Forelimb muscle (tissue), 1 donor: Measurements from ENCODE around the gene GRAMD2B. TPM values are rescaled to one million over a fixed set of nuclear protein-coding genes. Genes with fewer than 3 reads are reported as not detected.
"Not testable (repeated sequence)": the region's sequence is repeated elsewhere in the genome, so short reads cannot be mapped to it uniquely, and the experiment has no call there.

Source experiments
- DNase-seq: peaks from one replicate; pipeline ENCODE4 v3.0.0-alpha.2; 2013; ENCODE audit warnings: low read depth
- polyA plus RNA-seq: library from polyadenylated mRNA; unstranded; fragments of 120-200 nt; gene quantifications from one replicate; pipeline ENCODE4 v1.2.1, GENCODE V29; 2013; ENCODE audit not compliant: insufficient read length

Gene GRAMD2B
- polyA plus RNA-seq, 1 donor, result 9.4 TPM

- no peak for DNase-seq
Observed at GRCh38 chr5:126450346-126450745, 27.1 kb downstream of the GRAMD2B start.

GRCh38 chr5:126450907-126451306 is 27.7 kb downstream of the GRAMD2B start:
- DNase-seq, result no peak

- no peak for DNase-seq
Observed at GRCh38 chr5:126452477-126452876, 29.3 kb downstream of the GRAMD2B start.

- no peak for DNase-seq
Observed at GRCh38 chr5:126454081-126454480, 30.9 kb downstream of the GRAMD2B start.

DNA sequence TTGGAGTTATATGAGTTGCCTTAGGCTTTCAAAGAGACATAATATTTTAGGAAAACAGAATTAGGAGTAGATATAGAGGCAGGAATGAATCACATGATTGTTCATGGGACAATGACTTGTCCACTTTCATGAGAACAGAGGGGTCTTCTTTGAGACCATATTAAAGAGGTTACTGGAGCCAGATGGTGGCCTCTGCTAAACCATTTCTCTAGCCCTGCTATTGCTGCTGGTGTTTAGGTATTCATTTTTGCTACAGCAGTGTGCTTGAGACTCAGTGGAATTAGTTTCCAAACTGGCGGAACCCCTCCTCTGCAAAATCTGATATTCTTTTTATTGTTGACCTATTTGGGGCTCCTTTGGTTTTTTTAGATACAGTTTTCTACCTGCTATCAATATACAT is 31.3 kb downstream of the GRAMD2B start:
- no peak for DNase-seq

GRCh38 chr5:126455264-126455663 is 32.1 kb downstream of the GRAMD2B start:
- no peak for DNase-seq

GRCh38 chr5:126455728-126456127 is 32.5 kb downstream of the GRAMD2B start:
- no peak for DNase-seq

DNA sequence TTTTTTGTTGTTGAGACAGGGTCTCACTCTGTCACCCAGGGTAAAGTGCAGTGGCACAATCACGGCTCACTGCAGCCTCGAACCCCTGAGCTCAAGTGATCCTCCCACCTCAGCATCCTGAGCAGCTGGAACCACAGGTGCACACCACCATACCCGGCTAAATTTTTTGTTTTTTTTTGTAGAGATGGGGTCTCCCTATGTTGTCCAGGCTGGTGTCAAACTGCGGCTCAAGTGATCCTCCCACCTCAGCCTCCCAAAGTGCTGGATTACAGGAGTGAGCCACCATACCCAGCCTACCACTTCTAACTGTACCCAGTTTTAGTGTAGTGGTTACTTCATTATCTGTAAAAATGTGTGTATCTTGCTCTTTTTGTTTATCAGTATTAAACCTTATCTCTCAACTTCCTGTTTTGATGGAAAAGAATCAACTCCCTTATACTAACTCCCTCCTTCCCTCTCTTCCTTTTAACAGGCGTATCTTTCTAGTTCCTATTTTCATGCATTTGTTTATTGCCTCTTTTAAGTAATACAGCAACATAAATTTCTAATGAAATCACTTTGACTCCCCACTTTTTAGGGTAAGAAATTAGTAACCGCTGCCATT is 33.1 kb downstream of the GRAMD2B start:
- no peak for DNase-seq

- no peak for DNase-seq
Observed at GRCh38 chr5:126460459-126460858, 37.2 kb downstream of the GRAMD2B start.

DNA sequence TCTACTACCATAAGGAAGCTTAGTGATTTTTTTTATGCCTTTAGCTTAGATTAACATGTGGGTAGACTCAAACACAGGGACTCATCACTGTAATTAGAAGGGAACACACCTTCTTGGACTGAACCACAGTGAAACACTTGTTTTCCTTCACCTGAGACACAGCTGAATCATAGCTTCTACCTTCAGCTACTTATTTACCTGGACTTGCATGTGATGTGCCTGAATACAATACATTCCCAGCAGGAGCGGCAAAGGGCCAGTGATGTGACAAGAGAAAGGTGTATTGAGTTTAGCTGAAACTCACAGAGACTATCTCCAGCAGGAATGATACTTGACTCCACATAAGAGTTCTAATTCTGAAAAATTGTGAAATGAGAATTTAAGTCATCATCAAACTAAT is 37.8 kb downstream of the GRAMD2B start:
- DNase-seq, result no peak

DNA sequence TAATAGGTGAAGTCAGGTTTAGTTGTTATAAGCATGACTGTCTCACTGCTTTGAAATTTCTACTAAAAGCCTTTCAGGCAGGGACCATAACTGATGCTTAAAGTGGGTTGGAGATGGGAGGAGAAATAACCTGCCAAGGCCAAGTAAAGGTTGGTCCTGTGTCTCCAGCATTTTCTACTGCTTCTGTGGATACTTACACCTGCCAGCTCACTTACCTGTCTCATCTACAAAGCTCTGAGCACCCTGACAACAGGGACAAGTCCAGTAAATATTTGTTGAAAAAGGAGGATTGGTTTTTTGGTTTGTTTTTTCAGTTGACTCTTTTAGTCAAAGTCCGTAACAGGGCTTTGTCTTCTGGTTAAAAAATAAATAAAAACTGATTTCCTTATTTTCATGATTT is 38.6 kb downstream of the GRAMD2B start:
- DNase-seq, result no peak

DNA sequence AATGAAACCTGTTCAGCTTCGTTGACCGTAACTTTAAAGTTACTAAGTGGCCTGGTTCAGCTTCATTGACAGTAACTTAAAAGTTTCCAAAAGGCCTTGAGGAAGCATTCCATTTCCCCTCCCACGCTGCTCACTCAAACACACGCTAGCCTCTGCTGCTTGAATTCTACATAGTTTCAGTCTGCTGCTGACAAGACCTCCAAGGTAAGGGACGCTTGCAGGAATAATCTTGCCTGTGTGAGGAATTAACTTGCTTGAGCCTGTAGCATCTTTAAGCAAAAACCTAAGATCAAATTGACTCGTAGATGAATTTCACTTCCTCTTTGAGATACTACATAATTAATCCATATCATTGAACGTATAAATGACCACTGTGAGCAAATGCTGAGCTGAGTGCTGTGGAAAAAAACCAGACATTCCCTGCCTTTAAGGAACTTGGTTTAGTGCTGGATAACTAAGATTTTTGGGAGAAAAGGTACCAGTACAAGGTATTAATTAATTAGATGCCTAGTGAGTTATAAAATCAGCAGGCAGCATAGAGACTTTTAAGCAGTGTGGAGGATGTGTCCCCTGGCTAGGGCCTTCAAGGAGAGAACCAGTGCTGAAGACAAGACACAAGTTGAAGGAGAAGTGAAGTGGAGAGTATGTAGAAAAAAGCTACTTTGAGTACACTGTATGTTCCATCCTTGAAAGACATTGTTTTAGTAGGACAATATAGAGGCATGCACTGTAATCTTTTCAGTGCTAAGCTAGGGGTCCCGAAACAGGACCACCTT is 39.2 kb downstream of the GRAMD2B start:
- DNase-seq, result no peak

GRCh38 chr5:126464016-126464415 is 40.8 kb downstream of the GRAMD2B start:
- DNase-seq, result no peak

DNA sequence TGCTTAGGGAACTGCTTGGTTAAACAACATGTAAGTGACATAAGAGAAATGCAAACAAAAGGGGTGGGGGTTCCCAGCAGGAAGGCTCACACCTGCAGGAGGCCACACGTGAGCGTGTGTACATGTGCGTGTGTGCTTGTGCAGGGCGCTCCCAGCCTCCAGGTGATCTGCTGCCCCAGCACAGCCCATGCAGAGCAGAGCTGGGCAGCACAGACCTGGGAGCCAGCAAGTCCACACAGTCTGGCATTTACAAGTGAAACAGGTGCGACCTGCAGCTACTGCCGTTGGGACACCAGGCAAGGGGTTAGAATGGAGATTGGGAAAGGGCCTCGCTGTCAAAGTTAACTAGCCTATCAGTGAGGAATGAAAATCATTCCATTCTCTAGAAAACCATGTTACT is 41.8 kb downstream of the GRAMD2B start:
- no peak for DNase-seq

DNA sequence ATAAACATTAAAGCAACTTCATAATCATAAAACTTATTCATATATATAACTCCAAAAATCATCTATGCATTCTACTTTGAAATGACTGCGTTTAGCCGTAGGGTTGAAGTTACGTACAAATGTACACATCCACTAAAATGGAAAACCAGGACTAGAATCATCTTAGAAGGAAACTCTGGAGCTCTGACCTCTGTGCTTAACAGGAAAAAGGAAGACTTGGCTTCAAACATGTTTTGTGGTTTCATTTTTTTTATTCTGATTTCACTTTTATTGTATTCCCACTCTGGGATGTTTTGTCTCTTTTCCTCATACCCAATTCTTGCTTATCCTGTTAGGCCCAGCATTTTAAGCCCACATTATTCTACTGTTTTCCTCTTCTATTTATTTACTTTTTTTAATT is 44.9 kb downstream of the GRAMD2B start:
- DNase-seq, result no peak

DNA sequence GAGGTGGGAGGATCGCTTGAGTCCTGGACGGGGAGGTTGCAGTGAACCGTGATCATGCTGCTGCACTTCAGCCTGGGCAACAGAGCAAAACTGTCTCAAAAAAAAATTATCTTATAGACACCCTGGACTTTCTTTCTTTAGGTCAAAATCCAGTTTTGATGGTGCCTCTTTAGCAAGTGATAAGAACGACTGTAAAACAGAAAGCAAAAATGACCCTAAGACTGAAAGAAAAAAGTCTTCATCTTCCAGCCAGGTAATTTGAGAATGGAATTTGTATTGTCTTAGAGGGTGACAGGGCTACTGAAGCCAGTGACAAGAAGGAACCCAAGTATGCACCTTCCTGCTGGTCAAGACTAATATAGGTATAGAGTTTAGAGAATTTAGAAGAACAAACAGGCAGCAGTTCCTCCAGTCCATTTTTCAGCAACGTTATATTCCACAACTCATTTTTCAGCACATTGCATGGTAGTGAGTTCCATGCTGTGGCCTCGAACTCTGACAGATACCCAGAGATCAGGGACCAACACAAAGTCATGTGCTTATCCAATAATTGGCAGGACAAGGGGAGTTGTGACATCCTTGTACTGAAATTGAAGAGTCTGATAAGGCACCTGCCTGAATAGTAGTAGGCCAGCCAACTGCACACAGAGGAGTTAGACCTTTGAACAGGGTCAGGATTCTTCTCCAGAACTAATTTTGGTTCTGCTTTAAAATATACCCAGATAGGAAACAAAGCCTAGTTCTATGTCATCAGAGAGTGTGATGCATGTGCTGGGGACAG is 46.5 kb downstream of the GRAMD2B start:
- DNase-seq, result no peak

DNA sequence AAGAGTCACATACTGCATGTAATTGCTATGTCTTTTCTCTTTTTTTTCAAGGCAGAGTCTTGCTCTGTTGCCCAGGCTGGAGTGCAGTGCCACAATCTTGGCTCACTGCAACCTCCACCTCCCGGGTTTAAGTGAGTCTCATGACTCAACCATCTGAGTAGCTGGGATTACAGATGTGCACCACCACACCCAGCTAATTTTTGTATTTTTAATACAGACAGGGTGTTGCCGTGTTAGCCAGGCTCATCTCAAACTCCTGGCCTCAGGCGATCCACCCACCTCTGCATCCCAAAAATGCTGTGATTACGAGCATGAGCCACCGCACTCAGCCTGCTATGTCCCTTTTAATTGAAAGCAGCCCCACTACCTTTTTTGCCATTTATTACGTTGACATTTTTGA is 47.3 kb downstream of the GRAMD2B start:
- DNase-seq, result not testable (repeated sequence)

DNA sequence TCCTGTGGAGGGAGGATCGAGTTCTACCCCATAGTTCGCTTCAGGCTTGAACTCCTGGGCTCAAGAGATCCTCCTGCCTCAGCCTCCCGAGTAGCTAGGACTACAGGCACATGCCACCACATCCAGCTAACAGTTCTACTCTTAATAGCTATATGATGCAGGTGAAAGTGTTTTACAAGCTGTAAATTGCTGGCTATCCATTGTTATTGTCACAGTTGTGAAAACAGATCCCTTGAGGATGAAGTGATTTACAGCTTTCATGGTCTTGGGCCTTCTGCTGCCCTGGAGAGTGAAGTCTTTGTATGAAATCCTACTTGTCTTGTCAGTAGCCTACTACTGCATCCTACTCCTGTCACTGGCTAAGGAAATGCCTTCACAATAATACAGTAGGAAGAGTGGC is 48.0 kb downstream of the GRAMD2B start:
- DNase-seq, result no peak

DNA sequence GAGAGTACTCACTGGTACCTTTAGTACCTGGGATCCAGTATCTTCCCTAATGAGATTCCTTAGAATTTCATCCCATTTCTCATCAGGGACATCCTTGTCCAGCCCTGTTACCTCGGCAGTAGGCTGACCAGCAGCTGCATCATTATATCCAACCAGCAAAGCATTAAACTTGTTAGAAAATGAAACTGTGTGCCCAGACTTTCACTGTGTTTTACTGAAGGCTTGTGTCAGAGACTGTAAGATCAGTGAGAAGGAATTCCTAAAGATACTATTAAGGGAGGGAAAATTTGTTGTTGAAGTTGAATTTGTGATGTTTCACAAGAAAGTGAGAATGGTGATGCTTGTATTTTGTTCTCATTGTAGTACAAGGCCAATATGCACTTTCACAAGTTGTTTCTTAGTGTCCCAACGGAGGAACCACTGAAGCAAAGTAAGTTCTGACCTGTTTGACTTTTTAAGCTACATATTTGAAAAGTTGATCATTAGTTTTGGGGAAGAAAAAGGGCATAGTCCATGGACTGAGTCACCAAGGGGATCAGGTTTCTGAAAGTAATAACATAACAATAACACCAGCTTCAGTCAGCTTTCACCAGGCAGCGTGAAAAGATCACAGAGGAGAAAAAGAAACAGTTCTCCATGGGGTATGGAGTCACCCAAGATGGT is 48.8 kb downstream of the GRAMD2B start:
- DNase-seq, result no peak

- no peak for DNase-seq
Observed at GRCh38 chr5:126472538-126472889, 49.3 kb downstream of the GRAMD2B start.

DNA sequence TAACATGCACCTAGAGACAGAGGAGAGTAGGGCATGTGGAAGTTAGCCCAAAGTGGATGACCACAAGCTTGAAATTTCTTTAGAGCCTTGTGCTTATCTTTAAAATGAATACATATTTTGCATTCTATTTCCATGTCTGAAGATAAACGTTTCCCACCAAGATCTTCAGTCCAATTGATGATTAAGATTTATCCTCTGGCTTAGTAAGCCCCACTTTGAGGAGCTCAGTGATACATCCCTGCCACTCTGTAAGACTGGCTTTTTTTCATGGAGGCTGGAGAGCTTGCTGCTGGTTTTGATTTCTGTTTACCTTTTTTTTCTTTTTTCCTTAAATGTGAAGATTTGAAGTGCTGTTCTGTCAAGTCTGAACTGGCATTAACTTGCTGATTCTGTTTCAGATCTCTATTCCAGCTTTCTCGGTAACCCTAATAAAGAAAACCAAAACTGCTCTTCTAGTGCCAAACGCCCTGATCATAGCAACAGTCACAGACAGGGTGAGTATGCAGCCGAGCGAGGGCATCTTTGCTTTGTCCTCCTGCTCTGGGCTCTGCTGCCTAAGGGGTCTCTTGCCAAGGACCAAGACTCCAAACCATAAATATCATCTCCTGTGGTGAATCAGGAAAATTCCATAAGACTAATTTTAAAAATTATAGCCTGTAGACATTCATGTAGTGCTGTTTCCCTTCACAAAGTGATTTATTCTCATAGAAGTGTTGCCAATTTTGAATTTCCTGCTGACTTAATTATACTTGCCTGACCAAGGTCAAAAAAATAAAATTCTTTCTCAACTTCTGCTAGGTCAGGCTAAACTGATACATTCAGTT is 54.3 kb downstream of the GRAMD2B start:
- DNase-seq, result no peak
